Brain microvascular endothelial cell (primary cell): ENCODE measurements around the gene APOC1.

Source experiments
- DNase-seq: peaks from one replicate; pipeline ENCODE4 v3.0.0-alpha.2; 2020
- H3K27ac ChIP-seq: fragments of 250-450 bp; sonication (Bioruptor Pico); 2 replicates; pipeline ENCODE4 v1.5.1; 2020; ENCODE audit warnings: mild to moderate bottlenecking, moderate library complexity
- H3K27me3 ChIP-seq: fragments of 250-450 bp; sonication (Bioruptor Pico); replicated peaks from 2 replicates; pipeline ENCODE4 v1.5.1; 2020; ENCODE audit warnings: mild to moderate bottlenecking
- H3K36me3 ChIP-seq: fragments of 250-450 bp; sonication (Bioruptor Pico); replicated peaks from 2 replicates; pipeline ENCODE4 v1.5.1; 2020; ENCODE audit warnings: mild to moderate bottlenecking
- H3K4me3 ChIP-seq: 2 replicates; pipeline ENCODE4 v1.5.1; 2011; ENCODE audit warnings: low read depth, mild to moderate bottlenecking, control low read depth, low read length, moderate library complexity
- CTCF ChIP-seq: IDR thresholded peaks from 2 replicates; pipeline ENCODE4 v1.5.1; 2011; ENCODE audit warnings: low read depth, mild to moderate bottlenecking, moderate library complexity, low read length, control low read depth, inconsistent platforms; ENCODE audit errors: missing control alignments
- in situ Hi-C: cut with HindIII; loops from 2 replicates; pipeline ENCODE4 v1.10.0; 2017; ENCODE audit warnings: low sequenced_read_pairs, low pct_ligation_motif_present

APOC1 gene

GRCh38 chr19:44939668-44940067 lies 25.3 kb downstream of the APOC1 start:
- Histone ChIP-seq H3K4me3 (no peak overlapping the region), H3K36me3 (no peaks in the 10 kb centered on the region), H3K27me3 (no peaks in the 10 kb centered on the region), H3K27ac (no peak overlapping the region)
- no peak for TF ChIP-seq CTCF
- in situ Hi-C loops = no loop called here
- DNase-seq = no peak

GRCh38 chr19:44942067-44942571 lies 27.7 kb downstream of the APOC1 start, which contains the start of gene APOC4:
Gene APOC4, plus strand, starts transcription at chr19:44942237. Its CDS starts 41 bp downstream, at chr19:44942278.
- Histone ChIP-seq H3K27me3 (no peaks in the 10 kb centered on the region), H3K4me3 (no peak within 1 kb of the TSS), H3K27ac (no peak within 1 kb of the TSS), H3K36me3 (no peaks in the 10 kb centered on the region)
- TF ChIP-seq CTCF = no peak
- no peak for DNase-seq
- in situ Hi-C loops = no loop called here

- Histone ChIP-seq H3K4me3 (no peak overlapping the region), H3K27me3 (no peaks in the 10 kb centered on the region), H3K27ac (no peak overlapping the region), H3K36me3 (no peaks in the 10 kb centered on the region)
- no peak for DNase-seq
- no peak for TF ChIP-seq CTCF
- in situ Hi-C loops = no loop called here
Observed at GRCh38 chr19:44943801-44944249, 29.4 kb downstream of the APOC1 start.

GRCh38 chr19:44947041-44947581 lies 32.7 kb downstream of the APOC1 start:
- Histone ChIP-seq H3K4me3 (no peak overlapping the region), H3K36me3 (no peaks in the 10 kb centered on the region), H3K27me3 (no peaks in the 10 kb centered on the region), H3K27ac (no peak overlapping the region)
- no peak for TF ChIP-seq CTCF
- in situ Hi-C loops = no loop called here
- no peak for DNase-seq

GRCh38 chr19:44948237-44948636 lies 33.8 kb downstream of the APOC1 start:
- Histone ChIP-seq H3K27me3 (no peaks in the 10 kb centered on the region), H3K36me3 (no peaks in the 10 kb centered on the region), H3K4me3 (no peak overlapping the region), H3K27ac (no peak overlapping the region)
- in situ Hi-C loops = no loop called here
- no peak for DNase-seq
- no peak for TF ChIP-seq CTCF

GRCh38 chr19:44948763-44949374 lies 34.5 kb downstream of the APOC1 start:
- no peaks in the 10 kb centered on the region for H3K36me3 ChIP-seq
- H3K27me3 ChIP-seq = no peaks in the 10 kb centered on the region
- in situ Hi-C loops = no loop called here
- DNase-seq = no peak
- no peak overlapping the region for H3K27ac ChIP-seq
- TF ChIP-seq CTCF = no peak
- H3K4me3 ChIP-seq = no peak overlapping the region
